Measurements from ENCODE around the gene CACNA2D4.

The CACNA2D4 gene

DNA sequence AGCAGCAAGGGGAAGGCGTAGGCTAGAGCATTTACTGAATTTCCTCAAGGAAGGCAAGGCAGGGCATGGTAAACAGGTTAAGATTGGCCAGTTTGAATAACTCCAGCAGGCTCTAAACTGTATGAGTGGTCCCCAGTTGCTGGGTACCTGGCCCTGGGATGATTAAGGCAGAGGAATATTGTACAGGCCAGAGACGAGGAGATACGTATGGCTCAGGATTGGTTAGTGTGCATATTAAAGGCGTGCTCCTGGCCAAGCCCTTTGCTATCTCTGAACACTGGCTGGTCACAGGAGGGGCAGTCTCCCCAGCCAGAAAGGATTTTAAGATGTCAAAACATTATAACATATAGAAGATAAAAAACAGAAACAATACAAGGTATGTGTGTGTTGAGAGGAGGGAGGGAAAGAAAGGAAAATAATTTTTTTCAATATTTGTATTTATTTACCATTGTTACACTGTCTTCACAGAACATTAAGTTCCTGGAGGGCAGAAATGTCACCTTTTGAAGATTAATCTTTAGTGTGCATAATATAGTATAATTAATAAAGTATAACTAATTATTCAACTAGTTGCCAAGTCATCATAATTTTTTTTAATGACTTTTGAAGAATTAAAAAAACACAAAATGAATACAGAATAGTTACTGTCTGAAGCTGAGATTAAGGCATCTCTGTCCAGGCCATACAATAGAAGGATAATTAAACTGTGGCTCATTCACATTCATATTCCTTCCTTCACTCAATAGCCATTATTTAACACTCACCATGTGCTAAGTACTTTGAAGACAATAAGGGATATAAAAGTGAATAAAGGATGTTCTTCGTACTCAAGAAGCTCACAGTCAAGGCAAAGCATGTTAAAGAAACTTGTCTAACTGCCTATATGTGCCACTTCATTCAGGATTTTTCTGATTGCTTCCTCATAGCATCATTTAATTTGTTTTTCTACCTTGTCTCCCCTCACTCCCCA lies 43.9 kb upstream of the CACNA2D4 start:
- TF ChIP-seq, protein P1, sequence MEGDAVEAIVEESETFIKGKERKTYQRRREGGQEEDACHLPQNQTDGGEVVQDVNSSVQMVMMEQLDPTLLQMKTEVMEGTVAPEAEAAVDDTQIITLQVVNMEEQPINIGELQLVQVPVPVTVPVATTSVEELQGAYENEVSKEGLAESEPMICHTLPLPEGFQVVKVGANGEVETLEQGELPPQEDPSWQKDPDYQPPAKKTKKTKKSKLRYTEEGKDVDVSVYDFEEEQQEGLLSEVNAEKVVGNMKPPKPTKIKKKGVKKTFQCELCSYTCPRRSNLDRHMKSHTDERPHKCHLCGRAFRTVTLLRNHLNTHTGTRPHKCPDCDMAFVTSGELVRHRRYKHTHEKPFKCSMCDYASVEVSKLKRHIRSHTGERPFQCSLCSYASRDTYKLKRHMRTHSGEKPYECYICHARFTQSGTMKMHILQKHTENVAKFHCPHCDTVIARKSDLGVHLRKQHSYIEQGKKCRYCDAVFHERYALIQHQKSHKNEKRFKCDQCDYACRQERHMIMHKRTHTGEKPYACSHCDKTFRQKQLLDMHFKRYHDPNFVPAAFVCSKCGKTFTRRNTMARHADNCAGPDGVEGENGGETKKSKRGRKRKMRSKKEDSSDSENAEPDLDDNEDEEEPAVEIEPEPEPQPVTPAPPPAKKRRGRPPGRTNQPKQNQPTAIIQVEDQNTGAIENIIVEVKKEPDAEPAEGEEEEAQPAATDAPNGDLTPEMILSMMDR (conservative IDR thresholded peaks at IDR 0.05; ENCODE audit: low read depth, low read length): no peak
- Histone ChIP-seq H3K4me2 (no peak overlapping the region), H3K36me3 (ENCODE audit: insufficient read depth) (no peaks in the 10 kb centered on the region; the same call in 1 of the 2 replicates), H4K20me1 (ENCODE audit: insufficient read depth) (no peaks in the 10 kb centered on the region), H3K79me2 (ENCODE audit: insufficient read depth, low read depth) (no peaks in the 10 kb centered on the region), H3K27me3 (ENCODE audit: insufficient read depth, low read depth) (no peaks in the 10 kb centered on the region), H3K4me3 (IDR thresholded peaks at IDR 0.05; ENCODE audit: insufficient read depth, low read depth, low read length) (no peak overlapping the region), H3K4me1 (ENCODE audit: low read depth, poor library complexity, severe bottlenecking) (no peaks in the 10 kb centered on the region), H2AFZ (ENCODE audit: low read depth) (no peak overlapping the region), H3K9ac (no peak overlapping the region), H3K27ac (no peak overlapping the region)

- Histone ChIP-seq H3K27me3 (ENCODE audit: insufficient read depth, low read depth) (no peaks in the 10 kb centered on the region), H3K4me2 (no peak overlapping the region), H3K27ac (no peak overlapping the region), H3K9ac (no peak overlapping the region), H3K4me1 (ENCODE audit: low read depth, poor library complexity, severe bottlenecking) (no peaks in the 10 kb centered on the region), H3K36me3 (ENCODE audit: insufficient read depth) (no peaks in the 10 kb centered on the region), H2AFZ (ENCODE audit: low read depth) (no peak overlapping the region), H3K4me3 (IDR thresholded peaks at IDR 0.05; ENCODE audit: insufficient read depth, low read depth, low read length) (no peak overlapping the region), H3K79me2 (ENCODE audit: insufficient read depth, low read depth) (no peaks in the 10 kb centered on the region), H4K20me1 (ENCODE audit: insufficient read depth) (no peaks in the 10 kb centered on the region)
- TF ChIP-seq, protein P1 (conservative IDR thresholded peaks at IDR 0.05; ENCODE audit: low read depth, low read length): no peak
Observed at GRCh38 chr12:1956716-1957115, 38.3 kb upstream of the CACNA2D4 start.

DNA sequence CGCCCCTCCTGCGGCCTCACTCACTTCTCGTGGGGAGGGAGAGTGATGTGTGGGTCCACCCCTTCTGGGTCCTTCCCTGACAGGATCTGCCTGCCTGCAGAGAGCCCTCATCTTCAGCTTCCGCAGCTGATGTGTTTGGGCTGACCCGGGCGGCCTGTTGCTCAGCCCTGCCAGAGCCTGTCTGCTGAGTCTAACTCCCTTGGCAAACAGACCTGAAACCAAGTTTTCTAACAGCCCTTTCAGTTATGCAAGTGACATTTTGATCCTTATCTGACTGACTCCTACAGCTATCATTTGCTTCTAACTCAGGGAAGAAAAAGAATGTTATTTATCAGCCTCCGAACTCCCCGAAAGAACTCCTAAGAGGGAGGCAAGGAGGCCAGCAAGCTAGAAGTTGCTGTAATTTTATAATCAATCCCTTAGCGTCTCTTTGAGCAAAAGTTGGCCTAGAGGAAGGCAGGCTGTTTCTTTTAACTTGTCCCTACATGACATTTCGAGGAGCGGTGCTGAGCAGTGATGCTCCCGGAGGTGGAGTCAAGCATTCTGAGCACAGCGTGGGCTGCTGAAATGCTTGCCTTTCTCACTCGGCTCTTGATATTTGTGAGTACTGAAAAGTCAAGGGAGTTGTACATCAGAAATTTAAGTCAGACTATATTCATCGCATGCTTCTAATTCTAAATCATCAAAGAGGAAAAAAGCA lies 31.5 kb upstream of the CACNA2D4 start:
- Histone ChIP-seq H3K9ac (no peak overlapping the region), H3K36me3 (ENCODE audit: insufficient read depth) (no peaks in the 10 kb centered on the region), H4K20me1 (ENCODE audit: insufficient read depth) (no peaks in the 10 kb centered on the region), H2AFZ (ENCODE audit: low read depth) (no peak overlapping the region), H3K27ac (no peak overlapping the region), H3K27me3 (ENCODE audit: insufficient read depth, low read depth) (no peaks in the 10 kb centered on the region), H3K4me2 (no peak overlapping the region), H3K4me3 (IDR thresholded peaks at IDR 0.05; ENCODE audit: insufficient read depth, low read depth, low read length) (no peak overlapping the region), H3K4me1 (ENCODE audit: low read depth, poor library complexity, severe bottlenecking) (no peaks in the 10 kb centered on the region), H3K79me2 (ENCODE audit: insufficient read depth, low read depth) (no peaks in the 10 kb centered on the region)
- TF ChIP-seq, protein P1 (conservative IDR thresholded peaks at IDR 0.05; ENCODE audit: low read depth, low read length): no peak

GRCh38 chr12:1948883-1949282 lies 30.4 kb upstream of the CACNA2D4 start:
- TF ChIP-seq, protein P1 (conservative IDR thresholded peaks at IDR 0.05; ENCODE audit: low read depth, low read length): no peak
- H2AFZ ChIP-seq (ENCODE audit: low read depth): no peak overlapping the region
- no peak overlapping the region for H3K27ac ChIP-seq

More at GRCh38 chr12:1948883-1949282, 30.4 kb upstream of the CACNA2D4 start:
- Histone ChIP-seq H3K4me3 (IDR thresholded peaks at IDR 0.05; ENCODE audit: insufficient read depth, low read depth, low read length) (no peak overlapping the region), H3K79me2 (ENCODE audit: insufficient read depth, low read depth) (no peaks in the 10 kb centered on the region), H3K4me2 (no peak overlapping the region), H3K4me1 (ENCODE audit: low read depth, poor library complexity, severe bottlenecking) (no peaks in the 10 kb centered on the region), H4K20me1 (ENCODE audit: insufficient read depth) (no peaks in the 10 kb centered on the region), H3K9ac (no peak overlapping the region), H3K27me3 (ENCODE audit: insufficient read depth, low read depth) (no peaks in the 10 kb centered on the region), H3K36me3 (ENCODE audit: insufficient read depth) (no peaks in the 10 kb centered on the region)

Measured in KMS-11 (cell line).